H9 (cell line): ENCODE data around the gene CAMTA1. TPM values are rescaled to one million over a fixed set of nuclear protein-coding genes. Genes with fewer than 3 reads are reported as not detected.

Source experiments
- DNase-seq: peaks from one replicate; pipeline ENCODE4 v3.0.0-alpha.2; 2017
- H2AFZ ChIP-seq: one replicate; pipeline ENCODE4 v1.6.1; 2013; ENCODE audit warnings: mild to moderate bottlenecking, low read length, control low read depth, moderate library complexity
- H2AK5ac ChIP-seq: 2 replicates; pipeline ENCODE4 v1.6.1; 2013; ENCODE audit warnings: low read length, control low read depth, mixed read lengths; ENCODE audit not compliant: insufficient read length
- H2BK120ac ChIP-seq: one replicate; pipeline ENCODE4 v1.6.1; 2013; ENCODE audit warnings: low read depth, mild to moderate bottlenecking, low read length, control low read depth, inconsistent platforms; ENCODE audit not compliant: poor library complexity, severe bottlenecking
- H2BK12ac ChIP-seq: 2 replicates; pipeline ENCODE4 v1.6.1; 2013; ENCODE audit warnings: low read length, control low read depth, mixed read lengths, low read depth; ENCODE audit not compliant: insufficient read length
- H2BK15ac ChIP-seq: 2 replicates; pipeline ENCODE4 v1.6.1; 2013; ENCODE audit warnings: low read depth, low read length, control low read depth
- H2BK20ac ChIP-seq: one replicate; pipeline ENCODE4 v1.6.1; 2013; ENCODE audit warnings: low read depth, mild to moderate bottlenecking, low read length, control low read depth, inconsistent platforms; ENCODE audit not compliant: poor library complexity, severe bottlenecking
- H2BK5ac ChIP-seq: 2 replicates; pipeline ENCODE4 v1.6.1; 2013; ENCODE audit warnings: low read length, control low read depth, mixed read lengths; ENCODE audit not compliant: insufficient read length
- H3K14ac ChIP-seq: 2 replicates; pipeline ENCODE4 v1.6.1; 2013; ENCODE audit warnings: low read length, control low read depth; ENCODE audit not compliant: insufficient read depth
- H3K18ac ChIP-seq: 2 replicates; pipeline ENCODE4 v1.6.1; 2013; ENCODE audit warnings: low read depth, mild to moderate bottlenecking, mixed read lengths, low read length, control low read depth; ENCODE audit not compliant: insufficient read length
- H3K23ac ChIP-seq: 2 replicates; pipeline ENCODE4 v1.6.1; 2013; ENCODE audit warnings: low read length, control low read depth, mixed read lengths, low read depth; ENCODE audit not compliant: insufficient read length
- H3K23me2 ChIP-seq: 2 replicates; pipeline ENCODE4 v1.6.1; 2013; ENCODE audit warnings: low read depth, mild to moderate bottlenecking, mixed read lengths, low read length, control low read depth; ENCODE audit not compliant: insufficient read length, poor library complexity, severe bottlenecking
- H3K27ac ChIP-seq: 2 replicates; pipeline ENCODE4 v1.5.1; 2013; ENCODE audit warnings: low read length, control low read depth, mixed read lengths, low read depth; ENCODE audit not compliant: insufficient read length
- H3K27me3 ChIP-seq: 2 replicates; pipeline ENCODE4 v1.6.1; 2013; ENCODE audit warnings: low read length, control low read depth, inconsistent platforms; ENCODE audit not compliant: insufficient read depth
- H3K4ac ChIP-seq: 2 replicates; pipeline ENCODE4 v1.6.1; 2013; ENCODE audit warnings: low read depth, mild to moderate bottlenecking, control low read depth, inconsistent platforms, low read length, moderate library complexity
- H3K4me1 ChIP-seq: 2 replicates; pipeline ENCODE4 v1.6.1; 2013; ENCODE audit warnings: low read length, control low read depth, inconsistent platforms; ENCODE audit not compliant: insufficient read depth
- H3K4me2 ChIP-seq: 2 replicates; pipeline ENCODE4 v1.6.1; 2013; ENCODE audit warnings: low read length, control low read depth, mixed read lengths; ENCODE audit not compliant: insufficient read length, insufficient read depth
- H3K56ac ChIP-seq: 2 replicates; pipeline ENCODE4 v1.6.1; 2013; ENCODE audit warnings: low read depth, mild to moderate bottlenecking, mixed read lengths, low read length, control low read depth; ENCODE audit not compliant: insufficient read length
- H3K79me1 ChIP-seq: 2 replicates; pipeline ENCODE4 v1.6.1; 2013; ENCODE audit warnings: low read depth, mild to moderate bottlenecking, moderate library complexity, low read length, control low read depth, inconsistent platforms; ENCODE audit not compliant: insufficient read depth, poor library complexity, severe bottlenecking
- H3K79me2 ChIP-seq: 2 replicates; pipeline ENCODE4 v1.6.1; 2013; ENCODE audit warnings: low read length, control low read depth, inconsistent platforms; ENCODE audit not compliant: insufficient read depth
- H3K9ac ChIP-seq: 2 replicates; pipeline ENCODE4 v1.6.1; 2013; ENCODE audit warnings: low read length, control low read depth, mixed read lengths; ENCODE audit not compliant: insufficient read length; ENCODE audit errors: extremely low read depth
- H3K9me3 ChIP-seq: one replicate; pipeline ENCODE4 v1.6.1; 2013; ENCODE audit warnings: low read depth, low read length, inconsistent platforms; ENCODE audit not compliant: control insufficient read depth
- H3T11ph ChIP-seq: one replicate; pipeline ENCODE4 v1.6.1; 2013; ENCODE audit warnings: mild to moderate bottlenecking, low read length, control low read depth, inconsistent platforms
- H4K20me1 ChIP-seq: one replicate; pipeline ENCODE4 v1.6.1; 2013; ENCODE audit not compliant: control insufficient read depth, insufficient read length, insufficient read depth
- H4K5ac ChIP-seq: 2 replicates; pipeline ENCODE4 v1.6.1; 2013; ENCODE audit warnings: low read depth, mild to moderate bottlenecking, mixed read lengths, low read length, control low read depth; ENCODE audit not compliant: insufficient read length
- H4K8ac ChIP-seq: replicated peaks from 2 replicates; pipeline ENCODE4 v1.6.1; 2013; ENCODE audit warnings: low read length, control low read depth, mixed read lengths, low read depth; ENCODE audit not compliant: insufficient read length
- H4K91ac ChIP-seq: 2 replicates; pipeline ENCODE4 v1.6.1; 2013; ENCODE audit warnings: low read depth, mild to moderate bottlenecking, moderate library complexity, mixed read lengths, low read length, control low read depth; ENCODE audit not compliant: insufficient read length
- H3K27ac Mint-ChIP-seq, 3 experiments: 2 replicates in 2 of 3; 3 replicates in 1 of 3; pipeline ENCODE4 v1.8.0; 2020 to 2021; ENCODE audit warnings: mixed read lengths in 3 of 3, mild to moderate bottlenecking in 1 of 3, moderate library complexity in 1 of 3
- H3K27me3 Mint-ChIP-seq: 2 replicates; pipeline ENCODE4 v1.8.0; 2021; ENCODE audit warnings: low read depth, mild to moderate bottlenecking, moderate library complexity, mixed read lengths
- H3K36me3 Mint-ChIP-seq, 3 experiments: 2 replicates in 2 of 3; 3 replicates in 1 of 3; pipeline ENCODE4 v1.8.0; 2020 to 2021; ENCODE audit warnings: low read depth in 3 of 3, mixed read lengths in 3 of 3; ENCODE audit not compliant: insufficient read depth in 1 of 3
- H3K4me1 Mint-ChIP-seq, 2 experiments: 2 replicates each; pipeline ENCODE4 v1.8.0; 2020; ENCODE audit warnings: mixed read lengths in 2 of 2
- H3K4me3 Mint-ChIP-seq, 2 experiments: 2 replicates in 1 of 2; 3 replicates in 1 of 2; pipeline ENCODE4 v1.8.0; 2020 to 2021; ENCODE audit warnings: mild to moderate bottlenecking in 2 of 2, mixed read lengths in 2 of 2, moderate library complexity in 1 of 2
- H3K9me3 Mint-ChIP-seq, 2 experiments: 2 replicates in 1 of 2; 3 replicates in 1 of 2; pipeline ENCODE4 v1.8.0; 2020; ENCODE audit warnings: mild to moderate bottlenecking in 2 of 2, mixed read lengths in 2 of 2, moderate library complexity in 1 of 2
- WGBS: extraction: QIAGEN DNeasy Blood & Tissue Kit; methylation state at CpG from one replicate; pipeline ENCODE4 v1.1.7; 2013; ENCODE audit warnings: missing lambda C conversion rate, low lambda C conversion rate, mixed read lengths; ENCODE audit not compliant: insufficient read length; ENCODE audit errors: extremely low coverage; 5-methylcytosine and 5-hydroxymethylcytosine counted together
- total RNA-seq: library from RNA; stranded (reverse); gene quantifications from 2 replicates; pipeline ENCODE4 v1.2.1, GENCODE V29; 2021
- TF ChIP-seq, protein P1 (sequence below): fragments of 200-600 bp; sonication (generic); conservative IDR thresholded peaks from 3 replicates; pipeline ENCODE4 v1.8.0; 2021; ENCODE audit warnings: antibody characterized with exemption, mild to moderate bottlenecking

The CAMTA1 gene
- total RNA-seq, 1 experiment from 2014 or later = 115 TPM

DNA sequence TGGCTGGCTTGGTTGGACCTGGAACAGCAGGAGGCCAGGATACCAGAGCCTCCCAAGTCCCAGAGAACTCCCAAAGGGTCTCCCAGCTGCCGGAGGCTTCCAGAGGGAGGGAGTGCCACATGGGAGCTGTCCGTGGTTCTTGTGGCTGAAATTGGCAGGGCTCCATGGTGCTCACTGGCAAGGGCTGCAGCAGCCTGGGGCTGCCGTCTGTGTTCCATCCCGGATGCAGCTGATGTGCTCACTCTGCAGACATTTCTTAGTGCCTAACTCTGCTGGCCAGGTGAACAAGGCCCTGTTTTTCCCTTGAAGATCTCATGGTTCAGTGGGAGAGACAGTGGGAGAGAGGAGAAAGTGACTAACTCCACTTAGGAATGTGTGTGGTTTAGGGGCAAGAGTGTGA is 261.1 kb downstream of the CAMTA1 start:
- no peak overlapping the region for H3K14ac ChIP-seq
- H3K27me3 ChIP-seq = no peaks in the 10 kb centered on the region
- H3K79me1 ChIP-seq = no peaks in the 10 kb centered on the region
- no peak overlapping the region for H2BK12ac ChIP-seq
- H3K27ac Mint-ChIP-seq = no peak overlapping the region
- no peak overlapping the region for H4K91ac ChIP-seq
- no peak overlapping the region for H3K56ac ChIP-seq
- H3K4me1 ChIP-seq = no peaks in the 10 kb centered on the region
- peaks cover 3% of the 10 kb centered on the region; the same call in 1 of the 2 replicates for H3K27me3 Mint-ChIP-seq
- DNase-seq = peak; percentile 67
- peaks cover 0 to 3% of the 10 kb centered on the region in 2 experiments; a peak in 2 of 5 replicates for H3K9me3 Mint-ChIP-seq
- TF ChIP-seq, protein P1, sequence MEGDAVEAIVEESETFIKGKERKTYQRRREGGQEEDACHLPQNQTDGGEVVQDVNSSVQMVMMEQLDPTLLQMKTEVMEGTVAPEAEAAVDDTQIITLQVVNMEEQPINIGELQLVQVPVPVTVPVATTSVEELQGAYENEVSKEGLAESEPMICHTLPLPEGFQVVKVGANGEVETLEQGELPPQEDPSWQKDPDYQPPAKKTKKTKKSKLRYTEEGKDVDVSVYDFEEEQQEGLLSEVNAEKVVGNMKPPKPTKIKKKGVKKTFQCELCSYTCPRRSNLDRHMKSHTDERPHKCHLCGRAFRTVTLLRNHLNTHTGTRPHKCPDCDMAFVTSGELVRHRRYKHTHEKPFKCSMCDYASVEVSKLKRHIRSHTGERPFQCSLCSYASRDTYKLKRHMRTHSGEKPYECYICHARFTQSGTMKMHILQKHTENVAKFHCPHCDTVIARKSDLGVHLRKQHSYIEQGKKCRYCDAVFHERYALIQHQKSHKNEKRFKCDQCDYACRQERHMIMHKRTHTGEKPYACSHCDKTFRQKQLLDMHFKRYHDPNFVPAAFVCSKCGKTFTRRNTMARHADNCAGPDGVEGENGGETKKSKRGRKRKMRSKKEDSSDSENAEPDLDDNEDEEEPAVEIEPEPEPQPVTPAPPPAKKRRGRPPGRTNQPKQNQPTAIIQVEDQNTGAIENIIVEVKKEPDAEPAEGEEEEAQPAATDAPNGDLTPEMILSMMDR = no peak
- no peak overlapping the region for H2BK5ac ChIP-seq
- no peak overlapping the region for H3K4me3 Mint-ChIP-seq
- H3K18ac ChIP-seq = no peak overlapping the region
- H3K4me1 Mint-ChIP-seq = peaks cover 23 to 44% of the 10 kb centered on the region in 2 experiments
- no peak overlapping the region for H4K5ac ChIP-seq
- no peaks in the 10 kb centered on the region for H4K20me1 ChIP-seq
- H3K27ac ChIP-seq = no peak overlapping the region
- H3K23ac ChIP-seq = no peak overlapping the region
- H3K9ac ChIP-seq = no peak overlapping the region
- no peak overlapping the region for H3K4ac ChIP-seq
- H3K79me2 ChIP-seq = no peaks in the 10 kb centered on the region
- H4K8ac ChIP-seq = no peak overlapping the region
- no peaks in the 10 kb centered on the region for H3K9me3 ChIP-seq
- no peak overlapping the region for H2AFZ ChIP-seq
- H3T11ph ChIP-seq = no peak overlapping the region
- no peak overlapping the region for H2BK20ac ChIP-seq
- no peak overlapping the region for H2BK120ac ChIP-seq
- no peak overlapping the region for H2BK15ac ChIP-seq
- WGBS = no CpG with 5 or more reads among the region's 4 CpGs
- no peaks in the 10 kb centered on the region for H3K36me3 Mint-ChIP-seq
- no peaks in the 10 kb centered on the region for H3K23me2 ChIP-seq
- H2AK5ac ChIP-seq = no peak overlapping the region
- H3K4me2 ChIP-seq = no peak overlapping the region
